KOPT-K1 (cell line): ENCODE measurements around the gene ZBTB38.

Source experiments
- H3K27ac ChIP-seq: fragments of 200-600 bp; sonication (generic); 2 replicates; pipeline ENCODE4 v1.5.1; 2016; ENCODE audit warnings: antibody characterized with exemption, mild to moderate bottlenecking, low read depth, low read length; ENCODE audit not compliant: poor library complexity, severe bottlenecking
- H3K36me3 ChIP-seq: fragments of 200-600 bp; sonication (generic); 2 replicates; pipeline ENCODE4 v1.5.1; 2017; ENCODE audit warnings: antibody characterized with exemption, mild to moderate bottlenecking, low read length, moderate library complexity; ENCODE audit not compliant: insufficient read depth
- H3K9me3 ChIP-seq: fragments of 200-600 bp; sonication (generic); 2 replicates; pipeline ENCODE4 v1.5.1; 2017; ENCODE audit warnings: antibody characterized with exemption, low read length, mild to moderate bottlenecking; ENCODE audit not compliant: insufficient read depth, poor library complexity, severe bottlenecking

Gene ZBTB38

DNA sequence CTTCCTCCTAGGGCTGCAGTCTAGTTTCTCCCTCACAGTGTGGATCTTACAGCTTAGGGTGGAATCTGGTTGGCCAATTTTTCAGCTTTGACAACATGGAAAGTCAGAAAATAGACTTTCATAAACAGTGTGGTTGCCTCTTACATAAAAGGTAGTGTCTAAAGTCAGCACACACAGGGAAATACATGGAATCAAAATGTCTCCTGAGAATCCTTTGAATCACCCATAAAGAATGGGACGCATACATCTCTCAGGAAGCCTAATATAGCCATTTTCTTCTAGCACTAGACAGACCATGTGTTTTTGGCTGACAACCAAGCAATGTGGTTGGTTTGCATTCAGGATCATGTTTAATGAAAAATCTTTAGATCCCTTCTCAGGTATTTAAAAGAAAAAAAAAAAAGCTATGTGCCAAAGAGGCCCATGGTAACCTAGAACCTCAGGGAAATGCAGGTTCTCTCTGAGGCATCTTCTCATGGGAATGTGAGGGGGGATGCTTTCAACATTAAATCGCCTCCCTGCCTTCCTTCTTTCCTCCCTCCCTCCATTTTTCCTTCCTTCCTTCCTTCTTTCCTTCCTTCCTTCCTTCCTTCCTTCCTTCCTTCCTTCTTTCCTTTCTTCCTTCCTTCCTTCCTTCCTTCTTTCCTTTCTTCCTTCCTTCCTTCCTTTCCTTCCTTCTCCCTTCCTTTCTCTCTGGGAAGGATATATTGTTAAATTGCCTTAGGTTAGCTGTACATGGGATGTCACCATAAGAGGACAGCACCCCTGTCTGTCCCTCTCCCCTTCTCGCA, 34.3 kb upstream of the ZBTB38 start:
- Histone ChIP-seq H3K27ac (no peak overlapping the region), H3K9me3 (no peaks in the 10 kb centered on the region), H3K36me3 (no peaks in the 10 kb centered on the region)

DNA sequence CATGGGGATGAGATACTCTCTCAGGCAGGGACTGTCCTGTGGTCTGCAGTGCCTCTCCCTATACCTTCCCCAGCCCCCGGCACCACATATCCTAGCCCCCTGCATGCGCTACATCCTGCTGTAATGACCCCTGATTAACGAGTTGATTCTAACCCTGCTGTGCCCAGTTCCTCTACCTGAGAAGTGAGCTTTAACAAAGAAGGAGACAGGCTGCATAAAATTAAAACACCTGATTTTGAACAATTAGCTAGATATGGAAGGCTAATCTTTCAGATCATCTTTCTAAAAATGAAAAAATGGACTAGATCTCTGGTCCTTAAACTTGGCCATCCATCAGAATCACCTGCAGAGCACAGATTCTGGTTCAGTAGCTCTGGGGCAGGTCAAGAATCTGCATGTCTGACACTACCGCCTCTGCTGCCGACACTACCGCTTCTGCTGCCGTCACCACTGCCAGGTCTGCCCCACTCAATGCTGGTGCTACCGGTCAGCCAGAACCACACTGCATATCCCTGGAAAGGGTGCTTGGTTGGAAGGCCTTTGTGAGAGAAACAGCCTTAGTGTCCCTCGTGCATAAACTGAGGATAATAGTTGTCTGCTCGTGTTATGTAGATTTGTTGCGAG, 33.6 kb upstream of the ZBTB38 start:
- no peak overlapping the region for H3K27ac ChIP-seq
- no peaks in the 10 kb centered on the region for H3K36me3 ChIP-seq
- no peaks in the 10 kb centered on the region for H3K9me3 ChIP-seq

DNA sequence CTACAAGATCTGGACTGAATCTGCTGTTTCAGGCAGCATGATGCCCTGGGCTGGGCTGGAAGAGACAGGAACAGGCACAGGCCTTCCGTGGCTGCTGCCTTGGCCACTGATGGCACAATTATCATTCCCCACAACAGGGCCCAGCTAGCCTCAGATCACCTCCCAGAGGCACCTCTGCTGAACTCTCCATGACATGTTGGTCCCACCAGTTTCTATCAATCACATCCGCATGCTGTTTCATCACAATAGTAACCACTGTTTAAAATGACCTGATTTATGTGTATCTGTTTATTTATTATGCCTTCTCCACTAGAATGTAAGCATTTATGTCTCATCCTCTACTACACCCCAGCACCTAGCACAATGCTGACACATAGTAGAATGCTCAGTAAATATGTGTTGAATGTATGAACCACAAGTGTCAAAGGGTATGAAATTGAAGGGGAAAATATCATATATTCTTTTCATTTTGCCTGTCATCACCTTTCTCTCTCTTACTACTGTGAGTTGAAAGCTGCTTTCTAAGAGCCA, 32.7 kb upstream of the ZBTB38 start:
- Histone ChIP-seq H3K27ac (no peak overlapping the region), H3K36me3 (no peaks in the 10 kb centered on the region), H3K9me3 (no peaks in the 10 kb centered on the region)

DNA sequence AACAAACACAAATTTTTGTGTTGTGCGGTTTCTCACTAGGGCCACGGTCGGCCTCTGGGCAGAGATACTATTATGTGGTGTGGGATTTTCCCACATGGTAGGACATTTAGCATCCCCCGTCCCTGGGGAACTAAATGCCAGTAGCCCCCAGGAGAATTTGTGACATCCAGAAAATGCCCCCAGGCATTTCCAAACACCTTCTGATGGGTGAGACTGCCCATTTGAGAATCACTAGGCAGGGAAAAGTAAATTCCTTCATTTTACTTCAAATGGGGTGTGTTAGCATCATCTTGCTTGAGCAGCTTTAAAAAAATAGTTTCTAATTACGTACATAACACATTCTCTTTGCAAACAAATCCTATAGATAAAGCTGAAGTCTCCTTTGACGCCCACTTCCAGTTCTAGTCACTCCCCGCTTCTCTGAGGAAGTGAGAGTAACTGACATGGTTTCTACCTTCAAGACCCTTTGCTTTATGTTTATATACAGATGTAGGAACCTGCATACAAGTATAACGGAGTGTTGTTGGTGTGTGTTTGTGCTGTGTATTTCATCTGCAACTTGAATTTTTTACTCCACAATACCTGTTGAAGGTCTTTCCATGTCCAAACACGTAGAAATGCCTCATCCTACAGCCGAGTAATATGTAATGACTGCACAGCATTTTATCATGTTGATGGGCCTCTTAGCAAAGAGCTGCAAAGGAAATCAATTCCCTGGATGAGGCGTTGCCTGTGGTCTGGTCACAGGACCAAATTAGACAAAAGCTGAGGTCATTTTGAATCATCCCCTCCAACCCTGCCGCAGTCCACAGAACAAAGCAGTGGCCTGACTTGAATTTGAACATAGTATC, 31.4 kb upstream of the ZBTB38 start:
- H3K9me3 ChIP-seq: no peaks in the 10 kb centered on the region
- no peak overlapping the region for H3K27ac ChIP-seq
- no peaks in the 10 kb centered on the region for H3K36me3 ChIP-seq

DNA sequence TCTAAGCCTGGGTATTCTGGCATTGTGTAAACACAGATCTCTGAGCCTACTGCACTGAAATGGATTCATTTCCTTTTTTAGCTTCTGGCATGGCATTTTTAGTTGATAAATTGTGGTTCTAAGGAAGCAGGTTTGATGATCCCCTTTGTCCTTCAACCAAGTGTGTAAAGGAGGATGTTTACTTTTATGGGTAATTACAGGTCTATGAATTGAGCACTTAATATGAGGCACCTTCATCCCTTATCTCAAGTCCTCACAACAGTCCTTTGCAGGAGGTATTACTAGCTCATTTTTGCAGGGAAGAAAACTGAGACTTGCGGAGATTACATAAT, 30.8 kb upstream of the ZBTB38 start:
- H3K9me3 ChIP-seq: no peaks in the 10 kb centered on the region
- H3K27ac ChIP-seq: no peak overlapping the region
- H3K36me3 ChIP-seq: no peaks in the 10 kb centered on the region

DNA sequence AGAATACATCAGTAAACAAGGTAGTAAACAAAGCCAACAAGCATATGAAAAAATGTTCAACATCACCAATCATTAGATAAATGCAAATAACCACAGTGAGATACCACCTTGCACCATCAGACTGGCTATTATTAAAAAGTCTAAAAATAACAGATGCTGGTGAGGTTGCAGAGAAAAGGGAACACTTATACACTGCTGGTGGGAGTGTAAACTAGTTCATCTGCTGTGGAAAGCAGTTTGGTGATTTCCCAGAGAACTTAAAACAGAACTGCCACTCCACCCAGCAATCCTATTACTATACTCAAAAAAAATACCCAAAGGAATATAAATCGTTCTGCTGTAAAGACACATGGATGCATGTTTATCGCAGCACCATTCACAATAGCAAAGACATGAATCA, 30.3 kb upstream of the ZBTB38 start:
- no peaks in the 10 kb centered on the region for H3K9me3 ChIP-seq
- H3K27ac ChIP-seq: no peak overlapping the region
- H3K36me3 ChIP-seq: no peaks in the 10 kb centered on the region

DNA sequence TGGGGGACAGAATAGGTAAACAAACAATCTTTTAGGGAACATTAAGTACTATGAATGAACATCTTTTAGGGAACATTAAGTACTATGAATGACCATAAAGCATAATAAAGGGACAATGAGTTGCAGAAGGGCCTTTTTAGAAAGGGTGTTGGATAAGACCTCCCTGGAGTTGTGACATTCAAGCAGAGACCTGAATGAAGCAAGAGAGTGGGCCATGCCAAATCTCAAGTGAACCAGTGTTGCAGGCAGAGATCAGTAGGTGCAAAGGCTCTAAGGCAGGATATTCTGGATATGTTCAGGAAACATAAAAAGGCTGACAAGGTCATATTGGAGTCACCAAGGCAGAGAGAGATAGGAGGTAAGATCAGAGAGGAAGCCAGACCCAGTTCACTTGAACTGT, 29.4 kb upstream of the ZBTB38 start:
- Histone ChIP-seq H3K27ac (no peak overlapping the region), H3K36me3 (no peaks in the 10 kb centered on the region), H3K9me3 (no peaks in the 10 kb centered on the region)

DNA sequence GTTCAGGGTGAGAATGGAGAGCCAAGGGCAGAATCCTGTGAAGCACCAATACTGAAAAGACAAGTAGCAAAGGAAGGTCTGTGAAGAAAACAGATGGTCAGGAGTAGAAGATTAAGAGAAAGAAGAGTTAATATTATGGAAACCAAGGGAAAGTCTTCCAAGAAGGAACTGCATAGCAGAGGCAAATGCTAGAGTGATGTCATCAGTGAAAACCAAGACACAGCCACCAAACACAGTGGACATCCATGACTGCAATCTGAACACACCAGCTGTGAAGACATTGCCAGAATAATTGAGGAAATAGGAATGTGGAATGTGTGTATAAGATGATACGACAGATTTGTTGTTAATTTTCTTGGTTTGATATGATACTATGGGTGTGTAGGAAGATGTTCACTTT, 26.8 kb upstream of the ZBTB38 start:
- Histone ChIP-seq H3K9me3 (no peaks in the 10 kb centered on the region), H3K27ac (no peak overlapping the region), H3K36me3 (no peaks in the 10 kb centered on the region)

DNA sequence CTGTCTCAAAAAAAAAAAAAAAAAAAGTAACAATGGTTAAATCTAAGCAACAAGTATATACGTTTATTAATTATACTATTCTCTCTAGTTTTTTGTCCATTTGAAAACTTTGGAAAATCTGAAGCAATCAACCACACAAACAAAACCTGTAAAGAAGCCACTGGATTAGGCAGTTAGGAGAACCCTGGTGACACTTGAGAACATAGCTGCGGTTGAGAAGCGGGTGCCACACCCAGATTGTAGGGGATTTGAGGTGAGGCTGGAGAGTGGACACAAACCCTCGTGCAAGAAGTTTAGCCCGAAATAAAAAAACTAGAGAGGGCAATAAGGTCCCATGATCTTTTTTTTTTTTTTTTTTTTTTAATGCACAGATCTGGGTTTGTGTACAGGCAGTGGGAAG, 25.9 kb upstream of the ZBTB38 start:
- H3K9me3 ChIP-seq: no peaks in the 10 kb centered on the region

DNA sequence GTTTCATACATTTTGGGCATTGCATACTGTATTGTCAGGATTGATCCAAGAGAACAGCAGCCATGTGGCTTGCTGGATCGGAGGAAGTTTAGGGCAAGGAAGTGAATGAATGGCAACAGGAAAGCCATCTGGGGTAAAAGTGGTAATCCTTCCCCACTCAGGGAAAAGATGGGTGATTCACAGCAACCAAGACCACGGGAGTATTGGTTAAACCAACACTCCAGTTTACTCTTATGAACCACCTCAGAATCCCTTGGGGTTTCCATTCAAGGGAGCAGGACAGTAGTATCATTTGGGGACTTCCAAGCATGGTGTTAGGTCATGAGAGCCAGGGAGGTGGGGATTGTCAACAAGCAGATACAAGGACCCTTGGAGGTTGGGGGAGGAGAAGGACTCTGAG, 25.2 kb upstream of the ZBTB38 start:
- no peaks in the 10 kb centered on the region for H3K36me3 ChIP-seq
- H3K27ac ChIP-seq: no peak overlapping the region
- H3K9me3 ChIP-seq: no peaks in the 10 kb centered on the region

More for the DNA sequence above, 25.9 kb upstream of the ZBTB38 start:
- Histone ChIP-seq H3K27ac (no peak overlapping the region), H3K36me3 (no peaks in the 10 kb centered on the region)

DNA sequence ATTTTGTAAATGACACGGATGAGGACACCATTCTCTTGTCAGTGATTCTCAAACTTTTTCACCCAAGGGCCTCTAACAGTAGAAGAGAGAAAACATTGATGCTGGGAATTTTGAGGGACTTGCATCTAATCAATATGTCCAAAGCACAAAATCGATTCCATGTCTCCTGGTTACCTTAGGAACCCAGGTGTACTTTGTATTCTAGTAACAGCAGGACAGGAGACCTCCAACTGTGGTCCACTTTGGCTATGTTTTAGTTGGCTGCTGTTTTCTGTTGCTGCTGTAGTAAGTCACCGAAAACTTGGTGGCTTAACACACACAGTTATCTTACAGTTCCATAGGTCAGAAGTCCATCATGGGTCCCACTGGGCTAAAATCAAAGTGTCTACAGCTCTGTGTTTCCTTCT, 24.4 kb upstream of the ZBTB38 start:
- Histone ChIP-seq H3K27ac (no peak overlapping the region), H3K9me3 (no peaks in the 10 kb centered on the region), H3K36me3 (no peaks in the 10 kb centered on the region)

DNA sequence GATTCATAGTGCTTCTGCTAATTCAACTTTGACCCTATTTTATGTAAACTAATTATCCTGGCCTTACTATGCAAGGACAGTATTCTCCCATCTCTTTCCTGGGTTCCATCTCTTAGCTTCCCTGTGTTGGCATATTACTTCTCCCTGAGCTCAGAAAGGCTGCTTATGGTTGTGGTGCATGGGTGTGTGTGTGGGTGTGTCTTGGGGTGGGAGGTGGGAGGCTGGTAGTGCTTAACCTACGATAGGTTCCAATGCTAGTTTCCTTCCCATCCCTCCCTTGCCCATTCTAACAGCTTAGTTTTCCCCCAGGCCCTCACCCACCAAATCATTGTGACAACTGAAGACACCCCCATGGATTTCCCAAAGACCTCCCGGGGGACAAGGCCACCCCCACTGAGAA, 22.8 kb upstream of the ZBTB38 start:
- Histone ChIP-seq H3K27ac (no peak overlapping the region), H3K9me3 (no peaks in the 10 kb centered on the region), H3K36me3 (no peaks in the 10 kb centered on the region)

DNA sequence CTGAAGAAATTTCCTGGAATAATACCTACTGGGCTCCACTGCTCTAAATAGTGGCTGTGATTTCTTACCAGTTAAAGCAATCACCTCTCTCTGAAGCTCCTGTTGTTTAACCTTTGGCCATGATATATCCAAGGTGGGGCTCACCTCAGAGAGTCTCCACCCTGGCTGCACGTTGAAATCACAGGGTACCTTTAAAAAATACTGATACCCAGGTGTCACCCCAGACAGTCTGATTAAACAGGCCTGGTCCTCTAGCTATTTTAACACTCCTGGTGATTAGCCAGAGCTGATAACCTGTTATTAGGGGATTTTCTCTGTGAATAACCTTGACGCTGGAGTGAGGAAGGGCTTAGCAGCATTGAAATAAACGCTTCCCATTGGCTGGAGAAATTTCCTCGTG, 22.3 kb upstream of the ZBTB38 start:
- H3K9me3 ChIP-seq: no peaks in the 10 kb centered on the region
- H3K36me3 ChIP-seq: no peaks in the 10 kb centered on the region
- no peak overlapping the region for H3K27ac ChIP-seq

DNA sequence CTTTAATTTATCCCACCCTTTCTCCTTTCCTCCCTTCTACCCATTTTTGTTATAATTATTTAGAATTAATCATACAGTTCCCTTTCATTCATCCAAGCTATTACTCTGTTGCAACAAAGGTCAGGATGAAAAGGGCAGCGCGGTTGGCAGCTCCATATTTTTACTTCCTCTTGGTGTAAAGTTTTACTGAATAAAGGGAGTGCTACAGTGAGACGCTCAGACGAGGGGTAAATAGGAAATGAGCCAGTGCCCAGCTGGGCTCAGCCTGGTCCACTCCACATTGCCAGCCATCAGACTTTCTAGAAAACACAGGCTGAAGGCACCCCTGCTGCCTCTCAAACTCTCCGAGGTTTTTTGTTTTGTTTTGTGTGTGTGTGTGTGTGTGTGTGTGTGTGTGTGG, 21.9 kb upstream of the ZBTB38 start:
- no peak overlapping the region for H3K27ac ChIP-seq

DNA sequence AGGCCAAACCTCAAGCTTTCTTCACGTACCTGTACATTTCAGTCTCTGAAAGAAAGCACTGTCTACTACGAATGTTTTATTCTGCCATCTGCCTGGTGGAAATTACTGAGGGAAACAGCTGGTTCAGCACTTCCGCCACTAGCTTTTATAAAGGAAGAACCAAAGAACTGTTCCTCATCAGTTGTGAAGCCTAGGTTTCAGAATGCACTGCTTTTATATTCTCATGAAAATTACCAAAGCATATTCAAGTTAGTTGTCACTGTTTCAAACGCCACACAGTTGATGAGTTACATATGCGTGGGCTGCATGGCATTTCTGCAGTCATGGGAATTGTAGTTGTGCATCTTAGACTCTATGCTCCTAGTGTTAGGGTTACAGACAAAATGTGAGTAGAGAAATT, 21.5 kb upstream of the ZBTB38 start:
- Histone ChIP-seq H3K9me3 (no peaks in the 10 kb centered on the region), H3K36me3 (no peaks in the 10 kb centered on the region), H3K27ac (no peak overlapping the region)

More for the DNA sequence above, 21.9 kb upstream of the ZBTB38 start:
- H3K9me3 ChIP-seq: no peaks in the 10 kb centered on the region
- H3K36me3 ChIP-seq: no peaks in the 10 kb centered on the region
